Coronary artery (tissue), 2 donors: ENCODE measurements around the gene CHRNA4.
"Not testable (repeated sequence)": the region's sequence is repeated elsewhere in the genome, so short reads cannot be mapped to it uniquely, and the experiment has no call there.

Experiments
- DNase-seq: peaks from one replicate; pipeline ENCODE4 v3.0.0-alpha.2; 2017; ENCODE audit warnings: low spot score
- H3K27ac ChIP-seq, 2 donors: fragments of 200-600 bp; sonication (generic); one replicate each; pipeline ENCODE4 v1.5.1; 2016 to 2019
- H3K4me3 ChIP-seq: fragments of 200-600 bp; sonication (generic); 2 replicates; pipeline ENCODE4 v1.5.1; 2016; ENCODE audit warnings: mild to moderate bottlenecking, moderate library complexity
- CTCF ChIP-seq: fragments of 200-600 bp; sonication (generic); IDR thresholded peaks from one replicate; pipeline ENCODE4 v1.5.1; 2019; ENCODE audit warnings: antibody characterized with exemption

The CHRNA4 gene

GRCh38 chr20:63306673-63307537, 54.2 kb downstream of the CHRNA4 start:
- Histone ChIP-seq H3K4me3 (no peak overlapping the region), H3K27ac (no peak overlapping the region)
- TF ChIP-seq CTCF: no peak
- DNase-seq: no peak

GRCh38 chr20:63305933-63306672, 55.0 kb downstream of the CHRNA4 start:
- not testable (repeated sequence) for DNase-seq, H3K4me3 ChIP-seq, H3K27ac ChIP-seq

GRCh38 chr20:63305393-63305792, 55.8 kb downstream of the CHRNA4 start:
- no peak for DNase-seq
- Histone ChIP-seq H3K27ac (no peak overlapping the region), H3K4me3 (no peak overlapping the region)
- TF ChIP-seq CTCF: no peak

GRCh38 chr20:63303095-63303666, 58.0 kb downstream of the CHRNA4 start:
- Histone ChIP-seq H3K4me3 (no peak overlapping the region), H3K27ac (no peak overlapping the region)
- no peak for DNase-seq
- no peak for TF ChIP-seq CTCF

GRCh38 chr20:63301671-63302070, 59.5 kb downstream of the CHRNA4 start:
- DNase-seq: no peak
- no peak overlapping the region for H3K27ac ChIP-seq
- no peak overlapping the region for H3K4me3 ChIP-seq
- no peak for TF ChIP-seq CTCF

GRCh38 chr20:63298731-63299312, 62.3 kb downstream of the CHRNA4 start:
- Histone ChIP-seq H3K4me3 (no peak overlapping the region), H3K27ac (no peak overlapping the region)
- TF ChIP-seq CTCF: no peak
- DNase-seq: no peak
